ENCODE data around the gene HLX. TPM values are rescaled to one million over a fixed set of nuclear protein-coding genes. Genes with fewer than 3 reads are reported as not detected.

The HLX gene
- total RNA-seq, 1 experiment from 2014 or later, result 1.8 TPM

DNA sequence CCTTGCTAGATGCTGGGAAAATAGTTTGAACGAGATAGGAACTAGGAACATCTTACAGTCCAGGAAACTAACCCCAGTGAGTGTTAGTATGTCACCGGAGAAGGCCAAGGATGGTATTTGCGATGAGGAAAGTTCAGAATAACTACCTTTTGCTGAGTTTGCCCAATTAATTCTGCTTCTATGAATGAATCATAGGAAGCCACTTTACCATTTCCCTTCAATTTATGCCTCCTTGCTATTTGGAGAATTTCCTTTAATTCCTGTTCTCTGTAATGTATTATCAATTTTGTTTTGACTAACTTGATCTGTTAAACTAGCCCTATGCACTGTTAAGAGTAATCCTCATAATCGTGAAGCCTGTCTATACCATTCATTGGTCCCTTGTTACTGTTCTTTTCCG lies 40.7 kb upstream of the HLX start:
- no peaks in the 10 kb centered on the region for H3K9me2 ChIP-seq (ENCODE audit: insufficient read depth)
- CTCF ChIA-PET, result no interaction called here
- ATAC-seq, result no peak

More for the DNA sequence above, 40.7 kb upstream of the HLX start:
- no peaks in the 10 kb centered on the region for H3K4me1 ChIP-seq (ENCODE audit: control insufficient read depth in 1 of 2, insufficient read depth in 2 of 2, low read length in 2 of 2)
- no peak for DNase-seq (ENCODE audit: low read depth, low spot score)
- no peak overlapping the region for H3K4me3 ChIP-seq (replicated peaks in 1 of 2; ENCODE audit: low read depth in 1 of 2, low read length in 2 of 2)
- H3K79me2 ChIP-seq (ENCODE audit: insufficient read depth, low read length), result no peaks in the 10 kb centered on the region
- H2AFZ ChIP-seq (ENCODE audit: low read depth, low read length, poor library complexity, severe bottlenecking), result no peak overlapping the region
- ChIA-PET POLR2A (no interaction called here), RAD21 (ENCODE audit: low non-redundant PET in 1 of 2, low total read pairs in 2 of 2, uncharacterized antibody in 2 of 2, unreplicated experiment in 2 of 2) (no interaction called here)
- intact Hi-C loops (cut with micrococcal nuclease), result no loop called here
- TF ChIP-seq, protein P1, sequence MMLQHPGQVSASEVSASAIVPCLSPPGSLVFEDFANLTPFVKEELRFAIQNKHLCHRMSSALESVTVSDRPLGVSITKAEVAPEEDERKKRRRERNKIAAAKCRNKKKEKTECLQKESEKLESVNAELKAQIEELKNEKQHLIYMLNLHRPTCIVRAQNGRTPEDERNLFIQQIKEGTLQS (IDR thresholded peaks at IDR 0.05), result no peak
- TF ChIP-seq YY1 (IDR thresholded peaks at IDR 0.05; ENCODE audit: extremely low read depth, insufficient replicate concordance, low read depth, low read length), result no peak
- TF ChIP-seq ZNF274 (IDR thresholded peaks at IDR 0.05; ENCODE audit: low read depth, low read length), result no peak
- TF ChIP-seq, protein P2, sequence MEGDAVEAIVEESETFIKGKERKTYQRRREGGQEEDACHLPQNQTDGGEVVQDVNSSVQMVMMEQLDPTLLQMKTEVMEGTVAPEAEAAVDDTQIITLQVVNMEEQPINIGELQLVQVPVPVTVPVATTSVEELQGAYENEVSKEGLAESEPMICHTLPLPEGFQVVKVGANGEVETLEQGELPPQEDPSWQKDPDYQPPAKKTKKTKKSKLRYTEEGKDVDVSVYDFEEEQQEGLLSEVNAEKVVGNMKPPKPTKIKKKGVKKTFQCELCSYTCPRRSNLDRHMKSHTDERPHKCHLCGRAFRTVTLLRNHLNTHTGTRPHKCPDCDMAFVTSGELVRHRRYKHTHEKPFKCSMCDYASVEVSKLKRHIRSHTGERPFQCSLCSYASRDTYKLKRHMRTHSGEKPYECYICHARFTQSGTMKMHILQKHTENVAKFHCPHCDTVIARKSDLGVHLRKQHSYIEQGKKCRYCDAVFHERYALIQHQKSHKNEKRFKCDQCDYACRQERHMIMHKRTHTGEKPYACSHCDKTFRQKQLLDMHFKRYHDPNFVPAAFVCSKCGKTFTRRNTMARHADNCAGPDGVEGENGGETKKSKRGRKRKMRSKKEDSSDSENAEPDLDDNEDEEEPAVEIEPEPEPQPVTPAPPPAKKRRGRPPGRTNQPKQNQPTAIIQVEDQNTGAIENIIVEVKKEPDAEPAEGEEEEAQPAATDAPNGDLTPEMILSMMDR (IDR thresholded peaks at IDR 0.05 in 2 of 3, conservative IDR thresholded peaks at IDR 0.05 in 1 of 3; ENCODE audit: borderline replicate concordance in 1 of 3, insufficient read depth in 1 of 3, low read depth in 2 of 3, low read length in 2 of 3), result no peak
- TF ChIP-seq EGR1 (IDR thresholded peaks at IDR 0.05; ENCODE audit: low read depth), result no peak
- no peak for TF ChIP-seq SRF (IDR thresholded peaks at IDR 0.05; ENCODE audit: low read depth)
- no peak for TF ChIP-seq ZFX (IDR thresholded peaks at IDR 0.05)
- TF ChIP-seq SP1 (IDR thresholded peaks at IDR 0.05; ENCODE audit: low read depth), result no peak
- TF ChIP-seq FOSL1 (IDR thresholded peaks at IDR 0.05; ENCODE audit: low read depth), result no peak
- TF ChIP-seq POLR2A (IDR thresholded peaks at IDR 0.05; ENCODE audit: borderline replicate concordance, extremely low read depth, insufficient read depth, insufficient read length), result no peak
- no peak for TF ChIP-seq ZBTB33 (IDR thresholded peaks at IDR 0.05; ENCODE audit: extremely low read depth, insufficient replicate concordance, low read length)
- no peak for TF ChIP-seq CBX3 (IDR thresholded peaks at IDR 0.05; ENCODE audit: low read depth)
- TF ChIP-seq, protein P3, sequence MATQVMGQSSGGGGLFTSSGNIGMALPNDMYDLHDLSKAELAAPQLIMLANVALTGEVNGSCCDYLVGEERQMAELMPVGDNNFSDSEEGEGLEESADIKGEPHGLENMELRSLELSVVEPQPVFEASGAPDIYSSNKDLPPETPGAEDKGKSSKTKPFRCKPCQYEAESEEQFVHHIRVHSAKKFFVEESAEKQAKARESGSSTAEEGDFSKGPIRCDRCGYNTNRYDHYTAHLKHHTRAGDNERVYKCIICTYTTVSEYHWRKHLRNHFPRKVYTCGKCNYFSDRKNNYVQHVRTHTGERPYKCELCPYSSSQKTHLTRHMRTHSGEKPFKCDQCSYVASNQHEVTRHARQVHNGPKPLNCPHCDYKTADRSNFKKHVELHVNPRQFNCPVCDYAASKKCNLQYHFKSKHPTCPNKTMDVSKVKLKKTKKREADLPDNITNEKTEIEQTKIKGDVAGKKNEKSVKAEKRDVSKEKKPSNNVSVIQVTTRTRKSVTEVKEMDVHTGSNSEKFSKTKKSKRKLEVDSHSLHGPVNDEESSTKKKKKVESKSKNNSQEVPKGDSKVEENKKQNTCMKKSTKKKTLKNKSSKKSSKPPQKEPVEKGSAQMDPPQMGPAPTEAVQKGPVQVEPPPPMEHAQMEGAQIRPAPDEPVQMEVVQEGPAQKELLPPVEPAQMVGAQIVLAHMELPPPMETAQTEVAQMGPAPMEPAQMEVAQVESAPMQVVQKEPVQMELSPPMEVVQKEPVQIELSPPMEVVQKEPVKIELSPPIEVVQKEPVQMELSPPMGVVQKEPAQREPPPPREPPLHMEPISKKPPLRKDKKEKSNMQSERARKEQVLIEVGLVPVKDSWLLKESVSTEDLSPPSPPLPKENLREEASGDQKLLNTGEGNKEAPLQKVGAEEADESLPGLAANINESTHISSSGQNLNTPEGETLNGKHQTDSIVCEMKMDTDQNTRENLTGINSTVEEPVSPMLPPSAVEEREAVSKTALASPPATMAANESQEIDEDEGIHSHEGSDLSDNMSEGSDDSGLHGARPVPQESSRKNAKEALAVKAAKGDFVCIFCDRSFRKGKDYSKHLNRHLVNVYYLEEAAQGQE (IDR thresholded peaks at IDR 0.05; ENCODE audit: low read depth), result no peak
- no peak for TF ChIP-seq RAD21 (IDR thresholded peaks at IDR 0.05; ENCODE audit: low read depth)
- no peak for TF ChIP-seq JUND (IDR thresholded peaks at IDR 0.05)
- TF ChIP-seq ELF1 (IDR thresholded peaks at IDR 0.05; ENCODE audit: borderline replicate concordance, low read depth), result no peak
- no peak for TF ChIP-seq SIN3A (IDR thresholded peaks at IDR 0.05; ENCODE audit: low read depth)
- TF ChIP-seq EZH2 (IDR thresholded peaks at IDR 0.05), result no peak
- no peak for TF ChIP-seq POLR2AphosphoS5 (IDR thresholded peaks at IDR 0.05; ENCODE audit: low read depth, low read length)
- TF ChIP-seq, protein P4, sequence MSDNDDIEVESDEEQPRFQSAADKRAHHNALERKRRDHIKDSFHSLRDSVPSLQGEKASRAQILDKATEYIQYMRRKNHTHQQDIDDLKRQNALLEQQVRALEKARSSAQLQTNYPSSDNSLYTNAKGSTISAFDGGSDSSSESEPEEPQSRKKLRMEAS (IDR thresholded peaks at IDR 0.05), result no peak
- BruUV-seq (replicated peaks), result no TSS peak
- no peak overlapping the region for H3K4me2 ChIP-seq (ENCODE audit: low read length)
- H3K36me3 ChIP-seq (ENCODE audit: control insufficient read depth in 1 of 2, insufficient read depth in 2 of 2, low read length in 2 of 2), result no peaks in the 10 kb centered on the region
- no peaks in the 10 kb centered on the region for H3K27me3 ChIP-seq (ENCODE audit: insufficient read depth, low read length)
- no peak overlapping the region for H3K27ac ChIP-seq (ENCODE audit: low read depth, low read length)
- H3K9me3 ChIP-seq (ENCODE audit: control insufficient read depth in 1 of 2, insufficient read depth in 1 of 2, low read depth in 1 of 2, low read length in 2 of 2), result no peaks in the 10 kb centered on the region
- no peaks in the 10 kb centered on the region for H4K20me1 ChIP-seq (ENCODE audit: insufficient read depth)
- H3K9ac ChIP-seq (ENCODE audit: low read length), result no peak overlapping the region

Data from HCT116 (cell line).